GM10266 (cell line): ENCODE data around the gene SLC7A6.
A peak's percentile ranks its signal among the peaks of the same experiment; 100 is the strongest.

Source experiments
- DNase-seq: peaks from one replicate; pipeline ENCODE4 v3.0.0; 2012; ENCODE audit errors: extremely low spot score
- CTCF ChIP-seq: IDR thresholded peaks from 2 replicates; pipeline ENCODE4 v1.5.1; 2012; ENCODE audit warnings: mild to moderate bottlenecking, low read depth; ENCODE audit not compliant: control insufficient read depth, insufficient read depth; ENCODE audit errors: missing control alignments

The SLC7A6 gene

DNA sequence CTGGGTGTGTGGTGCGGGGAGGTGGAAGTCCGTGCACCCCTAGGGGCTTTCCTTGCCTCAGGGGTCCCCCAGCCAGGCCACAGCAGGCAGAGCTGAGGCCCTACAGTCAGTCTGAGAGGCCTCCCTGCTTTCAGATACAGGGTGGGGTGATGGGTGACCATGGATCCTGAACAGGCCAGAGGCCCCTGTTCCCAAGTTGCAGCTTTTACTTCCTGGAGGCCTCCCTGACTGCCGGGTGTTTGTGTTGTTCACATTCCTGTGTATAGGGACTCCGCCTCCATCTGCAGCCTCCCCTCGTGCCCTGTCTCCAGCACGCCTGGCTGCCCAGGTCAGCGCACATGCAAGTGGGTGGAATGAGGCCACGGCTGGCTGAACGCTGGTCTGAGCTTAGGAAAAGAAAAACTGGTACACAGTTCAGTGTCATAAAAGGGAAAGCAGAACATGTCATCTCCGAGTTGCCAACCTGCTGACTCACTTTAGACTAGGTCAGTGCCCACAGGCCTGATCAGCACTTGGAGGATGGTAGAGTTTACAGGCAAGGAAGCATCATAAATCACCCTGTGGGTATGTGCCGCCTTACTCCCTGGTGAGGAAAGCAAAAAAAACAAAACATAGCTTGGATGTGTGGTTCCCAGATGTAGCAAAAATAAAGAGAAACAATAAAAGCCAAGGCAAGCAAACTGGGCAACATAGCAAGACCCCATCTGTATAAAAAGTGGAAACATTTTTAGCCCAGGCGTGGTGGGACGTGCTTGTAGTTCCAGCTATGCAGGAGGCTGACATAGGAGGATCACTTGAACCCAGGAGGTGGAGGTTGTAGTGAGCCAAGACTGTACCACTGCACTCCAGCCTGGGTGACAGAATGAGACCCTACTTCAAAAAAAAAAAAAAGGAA, 6.2 kb upstream of the SLC7A6 start:
- no peak for DNase-seq
- TF ChIP-seq CTCF: no peak

DNA sequence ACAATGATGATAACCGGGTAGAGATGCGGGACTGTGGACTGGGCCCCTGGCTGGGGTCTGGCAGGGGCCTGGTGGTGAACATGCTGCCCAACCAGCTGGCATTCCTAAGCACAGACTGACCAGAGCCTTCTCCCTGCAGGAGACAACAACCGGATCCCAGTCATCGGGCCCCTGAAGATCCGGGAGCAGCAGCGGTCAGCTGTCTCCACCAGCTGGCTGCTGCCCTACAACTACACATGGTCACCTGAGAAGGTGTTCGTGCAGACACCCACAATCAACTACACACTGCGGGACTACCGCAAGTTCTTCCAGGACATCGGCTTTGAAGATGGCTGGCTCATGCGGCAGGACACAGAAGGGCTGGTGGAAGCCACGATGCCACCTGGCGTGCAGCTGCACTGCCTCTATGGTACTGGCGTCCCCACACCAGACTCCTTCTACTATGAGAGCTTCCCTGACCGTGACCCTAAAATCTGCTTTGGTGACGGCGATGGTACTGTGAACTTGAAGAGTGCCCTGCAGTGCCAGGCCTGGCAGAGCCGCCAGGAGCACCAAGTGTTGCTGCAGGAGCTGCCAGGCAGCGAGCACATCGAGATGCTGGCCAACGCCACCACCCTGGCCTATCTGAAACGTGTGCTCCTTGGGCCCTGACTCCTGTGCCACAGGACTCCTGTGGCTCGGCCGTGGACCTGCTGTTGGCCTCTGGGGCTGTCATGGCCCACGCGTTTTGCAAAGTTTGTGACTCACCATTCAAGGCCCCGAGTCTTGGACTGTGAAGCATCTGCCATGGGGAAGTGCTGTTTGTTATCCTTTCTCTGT, 5.1 kb upstream of the SLC7A6 start:
- DNase-seq: no peak
- no peak for TF ChIP-seq CTCF

DNA sequence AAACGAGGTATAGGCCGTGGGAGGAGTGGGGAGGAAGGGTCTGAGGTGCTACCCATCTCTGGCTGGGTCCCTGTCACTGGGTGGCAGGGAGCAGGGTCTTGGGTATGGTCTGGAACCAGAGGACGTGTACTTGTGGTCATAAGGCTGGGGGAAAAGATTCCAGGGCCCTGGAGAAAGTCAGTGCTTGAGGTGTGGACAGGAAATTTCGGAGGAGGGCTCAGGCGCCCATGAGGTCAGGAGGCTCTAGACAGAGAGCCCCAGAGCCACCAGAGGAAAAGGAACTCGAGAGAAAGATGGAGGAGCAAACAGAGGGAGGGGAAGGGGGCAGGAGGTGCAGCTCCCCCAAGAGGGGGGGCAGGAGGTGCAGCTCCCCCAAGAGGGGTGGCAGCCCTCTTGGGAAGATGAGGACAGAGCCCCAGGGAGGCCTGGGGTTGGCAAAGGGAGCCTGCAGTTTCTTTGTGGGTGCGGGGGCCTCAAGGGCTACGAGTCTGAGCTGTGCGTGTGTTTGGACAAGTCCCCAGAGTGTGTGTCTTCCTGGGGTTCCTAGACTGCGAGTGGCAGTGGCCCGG, 683 bp upstream of the SLC7A6 start:
- no peak for TF ChIP-seq CTCF
- DNase-seq: no peak

- DNase-seq: peak; percentile 67
- TF ChIP-seq CTCF: no peak
Observed at GRCh38 chr16:68265078-68265920, 973 bp downstream of the SLC7A6 start.

DNA sequence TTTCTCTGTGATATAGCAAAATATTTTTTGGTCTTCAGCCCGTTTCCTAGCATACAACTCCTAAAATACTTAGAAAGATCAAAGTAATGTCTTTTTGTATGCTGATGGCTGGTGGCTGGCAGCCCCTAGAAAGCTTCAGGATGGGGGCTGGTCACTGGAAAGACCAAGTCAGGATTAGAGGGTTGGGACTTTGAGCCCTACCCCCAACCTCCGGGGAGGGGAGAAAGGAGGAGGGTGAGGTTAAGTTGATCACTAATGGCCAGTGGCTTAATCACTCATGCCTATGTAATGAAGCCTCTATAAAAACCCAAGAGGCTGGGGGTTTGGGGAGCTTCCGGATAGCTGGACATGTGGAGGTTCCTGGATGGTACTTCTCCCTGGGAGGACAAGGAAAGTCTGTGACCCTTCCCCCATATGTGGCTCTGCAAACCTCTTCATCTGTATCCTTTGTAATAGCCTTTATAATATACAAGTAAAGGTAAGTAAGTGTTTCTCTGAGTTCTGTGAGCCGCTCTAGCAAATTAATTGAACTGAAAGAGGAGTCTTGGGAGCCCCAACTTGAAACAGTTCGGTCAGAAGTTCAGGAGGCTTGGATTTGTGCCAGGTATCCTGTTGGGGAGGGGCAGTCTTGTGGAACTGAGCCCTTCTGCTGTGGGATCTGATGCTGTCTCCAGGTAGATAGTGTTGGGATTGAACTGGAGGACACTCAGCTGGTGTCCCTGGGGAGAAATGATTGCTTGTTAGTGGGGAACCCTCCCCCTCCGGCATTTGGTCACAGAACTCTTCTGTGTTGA, 3.5 kb downstream of the SLC7A6 start:
- TF ChIP-seq CTCF: no peak
- DNase-seq: no peak

DNA sequence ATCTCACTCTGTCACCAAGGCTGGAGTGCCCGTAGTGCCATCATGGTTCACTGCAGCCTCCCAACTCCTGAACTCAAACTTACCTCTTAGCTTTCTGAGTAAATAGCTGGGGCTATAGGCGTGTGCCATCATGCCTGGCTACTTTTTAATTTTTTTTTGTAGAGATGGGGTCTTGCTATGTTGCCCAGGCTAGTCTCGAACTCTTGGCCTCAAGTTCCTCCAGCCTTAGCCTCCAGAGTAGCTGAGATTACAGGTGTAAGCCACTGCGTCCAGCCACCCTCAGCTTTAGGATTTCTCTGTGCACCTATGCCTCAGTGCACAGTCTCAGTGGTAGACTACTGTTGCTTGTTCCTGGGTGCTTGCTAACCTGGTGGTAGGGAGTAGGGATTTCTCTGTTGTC, 5.5 kb downstream of the SLC7A6 start:
- DNase-seq: no peak
- no peak for TF ChIP-seq CTCF
